GM12892 (cell line): ENCODE results near the gene NOC4L.

Source experiments
- POLR2AphosphoS5 ChIP-seq: IDR thresholded peaks from 2 replicates; pipeline ENCODE4 v1.6.1; 2011; ENCODE audit warnings: low read depth, low read length, control low read depth
- TAF1 ChIP-seq: IDR thresholded peaks from 2 replicates; pipeline ENCODE4 v1.6.1; 2011; ENCODE audit warnings: low read depth, mild to moderate bottlenecking, control low read depth, low read length, borderline replicate concordance

DNA sequence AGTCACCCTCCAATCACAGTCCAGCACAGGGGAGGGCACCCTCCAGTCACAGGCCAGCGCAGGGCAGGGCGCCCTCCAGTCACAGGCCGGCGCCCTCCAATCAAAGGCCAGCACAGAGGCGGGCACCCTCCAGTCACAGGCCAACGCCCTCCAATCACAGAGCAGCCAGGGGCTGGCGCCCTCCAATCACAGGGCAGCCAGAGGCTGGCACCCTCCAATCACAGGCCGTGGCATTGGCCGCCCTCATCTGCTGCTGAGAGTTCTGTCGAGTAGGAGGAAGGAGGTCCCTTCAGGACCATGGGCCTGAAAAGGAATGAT lies 26.7 kb upstream of the NOC4L start:
- TF ChIP-seq TAF1 = no peak
- no peak for TF ChIP-seq POLR2AphosphoS5
